CD8-positive, alpha-beta memory T cell (primary cell): ENCODE data around the gene KCNH3. TPM values are rescaled to one million over a fixed set of nuclear protein-coding genes. Genes with fewer than 3 reads are reported as not detected.
"Not testable (repeated sequence)": the region's sequence is repeated elsewhere in the genome, so short reads cannot be mapped to it uniquely, and the experiment has no call there.

ENCODE experiments used
- CTCF ChIA-PET: fragments of 350-600 bp; sonication (Branson Sonifier 250); formaldehyde crosslinking; loops from one replicate; lab custom pipeline; 2021; ENCODE audit warnings: antibody characterized with exemption; lab: Charles Lee
- POLR2A ChIA-PET: fragments of 350-600 bp; sonication (Branson Sonifier 250); formaldehyde crosslinking; loops from one replicate; lab custom pipeline; 2021; ENCODE audit warnings: antibody characterized with exemption; lab: Charles Lee
- DNase-seq, 5 donors: peaks; one replicate each; pipeline versions ENCODE4 v3.0.0 to v3.0.0-alpha.2; 2020 to 2022; ENCODE audit warnings: mixed read lengths in 1 of 5
- H3K27ac ChIP-seq: one replicate; pipeline ENCODE4 v1.7.0; 2013; ENCODE audit warnings: low read depth, mild to moderate bottlenecking, low read length, moderate library complexity
- H3K27me3 ChIP-seq: 2 replicates; pipeline ENCODE4 v1.7.0; 2013; ENCODE audit warnings: low read length, mild to moderate bottlenecking; ENCODE audit not compliant: insufficient read depth, poor library complexity, severe bottlenecking
- H3K36me3 ChIP-seq: 2 replicates; pipeline ENCODE4 v1.7.0; 2013; ENCODE audit warnings: mild to moderate bottlenecking, low read length, moderate library complexity; ENCODE audit not compliant: insufficient read depth
- H3K4me1 ChIP-seq: 2 replicates; pipeline ENCODE4 v1.7.0; 2013; ENCODE audit warnings: mild to moderate bottlenecking, low read length, moderate library complexity; ENCODE audit not compliant: insufficient read depth
- H3K4me3 ChIP-seq: 2 replicates; pipeline ENCODE4 v1.7.0; 2013; ENCODE audit warnings: mild to moderate bottlenecking, low read length
- H3K9me3 ChIP-seq: 2 replicates; pipeline ENCODE4 v1.7.0; 2013; ENCODE audit warnings: mild to moderate bottlenecking, low read length
- H3K27ac Mint-ChIP-seq, 8 donors: one replicate each; pipeline ENCODE4 v1.8.0; 2020 to 2021; ENCODE audit warnings: mixed read lengths in 8 of 8, mild to moderate bottlenecking in 6 of 8, inconsistent platforms in 3 of 8, moderate library complexity in 3 of 8
- H3K27me3 Mint-ChIP-seq, 2 donors: one replicate each; pipeline ENCODE4 v1.8.0; 2020 to 2021; ENCODE audit warnings: mixed read lengths in 2 of 2, mild to moderate bottlenecking in 1 of 2, moderate library complexity in 1 of 2
- H3K36me3 Mint-ChIP-seq, 3 donors: one replicate each; pipeline ENCODE4 v1.8.0; 2020 to 2021; ENCODE audit warnings: mixed read lengths in 3 of 3, inconsistent platforms in 1 of 3, mild to moderate bottlenecking in 1 of 3
- H3K4me1 Mint-ChIP-seq, 3 donors: one replicate each; pipeline ENCODE4 v1.8.0; 2020 to 2021; ENCODE audit warnings: mixed read lengths in 3 of 3, inconsistent platforms in 1 of 3, mild to moderate bottlenecking in 1 of 3
- H3K4me3 Mint-ChIP-seq, 7 donors: one replicate each; pipeline ENCODE4 v1.8.0; 2020 to 2021; ENCODE audit warnings: mixed read lengths in 7 of 7, mild to moderate bottlenecking in 6 of 7, moderate library complexity in 4 of 7, inconsistent platforms in 2 of 7
- H3K9me3 Mint-ChIP-seq, 5 donors: one replicate each; pipeline ENCODE4 v1.8.0; 2020 to 2022; ENCODE audit warnings: mixed read lengths in 5 of 5, mild to moderate bottlenecking in 3 of 5, moderate library complexity in 2 of 5, inconsistent platforms in 1 of 5
- polyA plus RNA-seq: library from polyadenylated mRNA; unstranded; fragments of 300-500 nt; fragmentation: Illumina TruSeq; gene quantifications from one replicate; pipeline ENCODE4 v1.2.3, GENCODE V29; 2021
- total RNA-seq, 2 experiments: library from RNA; stranded (reverse); gene quantifications; one replicate each; pipeline ENCODE4 v1.2.3, GENCODE V29; 2021

The KCNH3 gene
- total and polyA plus RNA-seq, 3 experiments from 2014 or later = 1.4 to 3.1 (median 2.5) TPM

DNA sequence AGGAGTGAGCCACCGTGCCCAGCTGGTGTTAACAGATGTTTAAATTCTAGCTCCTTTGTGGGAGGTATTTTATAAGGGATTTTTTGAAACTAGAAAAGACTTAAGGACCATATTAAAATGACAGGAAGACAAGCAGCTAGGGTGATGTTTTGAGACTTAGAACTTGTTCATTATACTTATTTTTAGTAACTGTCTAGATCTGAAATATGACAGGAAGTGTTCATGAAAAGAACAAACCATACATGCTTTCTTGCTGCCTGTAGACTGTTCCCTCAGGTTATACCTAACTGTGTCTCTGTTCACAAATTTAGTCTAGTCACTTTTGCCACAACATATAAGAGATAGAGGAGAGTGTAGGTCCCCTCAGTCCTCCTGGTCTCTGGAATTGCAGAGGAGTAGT lies 36.9 kb upstream of the KCNH3 start:
- Histone ChIP-seq H3K27ac (no peak overlapping the region), H3K4me3 (no peak overlapping the region), H3K27me3 (no peaks in the 10 kb centered on the region), H3K4me1 (peaks cover 5% of the 10 kb centered on the region), H3K9me3 (no peaks in the 10 kb centered on the region), H3K36me3 (no peaks in the 10 kb centered on the region)
- Mint-ChIP-seq H3K27ac (peak overlapping the region in 1 of 8 donors; percentile 29), H3K27me3 (no peaks in the 10 kb centered on the region), H3K9me3 (no peaks in the 10 kb centered on the region), H3K4me1 (no peaks in the 10 kb centered on the region), H3K36me3 (peaks cover 0 to 11% (median 8%) of the 10 kb centered on the region in 3 donors), H3K4me3 (no peak overlapping the region)
- POLR2A ChIA-PET = no interaction called here
- CTCF ChIA-PET = no interaction called here
- peak in 1 of 5 donors; percentile 10 for DNase-seq

DNA sequence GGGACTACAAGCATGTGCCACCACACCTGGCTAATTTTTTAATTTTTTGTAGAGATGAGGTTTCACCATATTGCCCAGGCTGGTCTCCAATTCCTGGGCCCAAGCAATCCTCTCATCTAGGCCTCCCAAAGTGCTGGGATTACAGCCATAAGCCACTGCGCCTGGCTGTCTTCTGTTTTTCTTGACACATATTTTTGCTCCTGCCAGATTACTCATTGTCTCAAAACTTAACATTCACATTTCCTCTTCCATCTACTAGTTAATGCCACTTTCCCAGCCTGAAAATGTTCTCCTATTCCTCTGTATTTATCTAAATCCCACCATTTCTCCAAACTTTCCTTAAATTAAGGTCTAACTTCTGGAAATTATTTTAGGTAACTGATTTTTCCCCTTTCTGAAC lies 36.2 kb upstream of the KCNH3 start:
- no peaks in the 10 kb centered on the region for H3K27me3 Mint-ChIP-seq
- no peak overlapping the region for H3K4me3 ChIP-seq
- no peak for DNase-seq
- peaks cover 0 to 11% (median 5%) of the 10 kb centered on the region in 3 donors for H3K36me3 Mint-ChIP-seq
- no peaks in the 10 kb centered on the region for H3K9me3 Mint-ChIP-seq
- H3K27ac Mint-ChIP-seq = peak overlapping the region in 1 of 8 donors; percentile 8
- H3K4me3 Mint-ChIP-seq = no peak overlapping the region
- CTCF ChIA-PET = no interaction called here
- no peaks in the 10 kb centered on the region for H3K9me3 ChIP-seq
- H3K36me3 ChIP-seq = no peaks in the 10 kb centered on the region
- H3K27me3 ChIP-seq = no peaks in the 10 kb centered on the region
- H3K27ac ChIP-seq = no peak overlapping the region
- peaks cover 5% of the 10 kb centered on the region for H3K4me1 ChIP-seq
- H3K4me1 Mint-ChIP-seq = no peaks in the 10 kb centered on the region
- POLR2A ChIA-PET = no interaction called here

- no peaks in the 10 kb centered on the region for H3K4me1 Mint-ChIP-seq
- no peaks in the 10 kb centered on the region for H3K27me3 ChIP-seq
- no peaks in the 10 kb centered on the region for H3K9me3 ChIP-seq
- H3K4me1 ChIP-seq = peaks cover 5% of the 10 kb centered on the region
- no peak overlapping the region for H3K4me3 ChIP-seq
- no peak overlapping the region for H3K27ac Mint-ChIP-seq
- no peaks in the 10 kb centered on the region for H3K9me3 Mint-ChIP-seq
- no peaks in the 10 kb centered on the region for H3K36me3 ChIP-seq
- ChIA-PET POLR2A (no interaction called here), CTCF (interaction anchor here (0.9 to 1.2 kb wide), 3 partner anchors 10 to 156 kb away, joined by 3 to 5 read pairs (median 4); no protein-coding TSS in a partner anchor)
- peaks cover 0 to 11% (median 3%) of the 10 kb centered on the region in 3 donors for H3K36me3 Mint-ChIP-seq
- no peaks in the 10 kb centered on the region for H3K27me3 Mint-ChIP-seq
- H3K27ac ChIP-seq = no peak overlapping the region
- H3K4me3 Mint-ChIP-seq = no peak overlapping the region
- DNase-seq = no peak
These were observed 35.1 kb upstream of the KCNH3 start for GRCh38 chr12:49503674-49504180.

DNA sequence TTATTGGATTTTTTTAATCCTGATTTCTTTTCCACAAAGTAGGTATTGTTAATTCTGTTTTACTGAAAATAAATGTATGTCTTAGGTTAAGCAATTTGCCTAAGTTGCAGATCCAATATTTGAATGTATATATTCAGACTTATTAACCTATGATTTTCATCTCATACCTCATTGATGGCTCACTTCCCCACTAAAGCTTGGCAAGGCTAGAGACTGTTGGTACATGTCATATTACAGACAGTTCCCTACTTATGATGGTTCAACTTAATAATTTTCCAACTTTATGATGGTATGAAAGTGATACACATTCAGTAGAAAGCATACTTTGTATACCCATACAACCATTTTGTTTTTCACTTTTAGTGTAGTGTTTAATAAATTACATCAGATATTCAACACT lies 33.2 kb upstream of the KCNH3 start:
- POLR2A ChIA-PET = no interaction called here
- H3K4me3 Mint-ChIP-seq = no peak overlapping the region
- Histone ChIP-seq H3K4me1 (peaks cover 5% of the 10 kb centered on the region), H3K9me3 (no peaks in the 10 kb centered on the region), H3K27me3 (no peaks in the 10 kb centered on the region), H3K36me3 (no peaks in the 10 kb centered on the region), H3K27ac (no peak overlapping the region), H3K4me3 (no peak overlapping the region)
- CTCF ChIA-PET = interaction anchor here (1.5 to 1.8 kb wide), 2 partner anchors 147 to 158 kb away, joined by 5 to 7 read pairs; no protein-coding TSS in a partner anchor
- H3K36me3 Mint-ChIP-seq = peaks cover 0 to 4% (median 0%) of the 10 kb centered on the region in 3 donors
- no peaks in the 10 kb centered on the region for H3K27me3 Mint-ChIP-seq
- no peaks in the 10 kb centered on the region for H3K9me3 Mint-ChIP-seq
- no peak for DNase-seq
- no peak overlapping the region for H3K27ac Mint-ChIP-seq
- no peaks in the 10 kb centered on the region for H3K4me1 Mint-ChIP-seq

DNA sequence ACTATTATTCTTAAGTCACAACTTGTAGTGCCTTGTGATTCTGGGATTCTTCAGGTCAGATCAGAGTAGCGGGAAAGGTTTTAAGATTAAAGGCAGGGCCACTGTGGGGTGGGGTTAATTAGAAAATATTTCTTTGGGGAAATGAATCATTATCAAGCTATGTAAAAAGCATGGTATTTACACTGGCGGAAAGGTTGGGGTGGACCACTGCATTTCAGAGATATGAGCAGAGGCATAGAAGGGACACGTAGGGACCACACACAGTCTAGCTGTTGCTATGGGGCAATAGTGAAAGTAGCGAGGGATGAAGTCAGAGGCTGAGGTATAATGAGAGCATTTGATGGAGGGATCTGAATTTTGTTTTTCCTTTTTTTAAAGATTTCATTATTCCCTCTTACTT lies 31.7 kb upstream of the KCNH3 start:
- no peaks in the 10 kb centered on the region for H3K27me3 ChIP-seq
- peak overlapping the region in 1 of 8 donors; percentile 8 for H3K27ac Mint-ChIP-seq
- DNase-seq = no peak
- peaks cover 3% of the 10 kb centered on the region for H3K4me1 ChIP-seq
- ChIA-PET CTCF (no interaction called here), POLR2A (no interaction called here)
- no peaks in the 10 kb centered on the region for H3K4me1 Mint-ChIP-seq
- H3K4me3 Mint-ChIP-seq = no peak overlapping the region
- no peaks in the 10 kb centered on the region for H3K27me3 Mint-ChIP-seq
- H3K36me3 Mint-ChIP-seq = peaks cover 0 to 4% (median 0%) of the 10 kb centered on the region in 3 donors
- no peaks in the 10 kb centered on the region for H3K36me3 ChIP-seq
- H3K4me3 ChIP-seq = no peak overlapping the region
- H3K9me3 Mint-ChIP-seq = no peaks in the 10 kb centered on the region
- H3K27ac ChIP-seq = no peak overlapping the region
- H3K9me3 ChIP-seq = no peaks in the 10 kb centered on the region

- CTCF ChIA-PET = interaction anchor here (1.6 to 11.9 kb wide), 3 partner anchors 143 to 163 kb away, joined by 4 to 172 read pairs (median 6); partner anchors contain the start of genes DNAJC22 and SPATS2
- H3K36me3 ChIP-seq, H3K27me3 ChIP-seq, H3K27ac ChIP-seq, H3K27me3 Mint-ChIP-seq, H3K9me3 Mint-ChIP-seq, H3K36me3 Mint-ChIP-seq, H3K4me1 Mint-ChIP-seq, H3K9me3 ChIP-seq, DNase-seq, H3K4me3 ChIP-seq, H3K4me3 Mint-ChIP-seq, H3K27ac Mint-ChIP-seq, H3K4me1 ChIP-seq: not testable (repeated sequence)
- POLR2A ChIA-PET = interaction anchor here (1.0 kb wide), 1 partner anchor 187 kb away, joined by 3 read pairs; the partner anchor contains the start of gene TROAP
These were observed 29.1 kb upstream of the KCNH3 start for GRCh38 chr12:49509681-49510080.

DNA sequence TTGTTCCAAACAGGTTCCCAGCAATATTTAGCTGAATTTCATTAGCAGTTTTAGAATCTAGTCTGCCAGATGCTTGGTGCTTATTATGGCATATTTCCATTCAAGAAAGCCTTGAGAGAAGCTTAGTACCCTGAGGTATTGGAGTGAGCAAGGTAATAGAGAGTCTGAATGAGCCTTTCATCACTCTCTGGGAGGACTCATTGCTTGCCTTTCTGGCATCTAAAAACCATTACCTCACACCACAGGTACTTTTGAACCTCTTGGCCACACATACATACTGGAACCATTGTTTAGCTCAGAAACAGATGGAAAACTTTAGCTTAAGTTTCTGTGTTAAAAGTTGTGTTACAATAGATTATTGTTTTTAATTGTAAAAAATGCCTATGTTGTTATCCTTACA lies 27.4 kb upstream of the KCNH3 start:
- Histone ChIP-seq H3K36me3 (no peaks in the 10 kb centered on the region), H3K9me3 (no peaks in the 10 kb centered on the region), H3K27me3 (no peaks in the 10 kb centered on the region), H3K4me1 (no peaks in the 10 kb centered on the region), H3K27ac (no peak overlapping the region), H3K4me3 (no peak overlapping the region)
- H3K4me3 Mint-ChIP-seq = no peak overlapping the region
- ChIA-PET POLR2A (no interaction called here), CTCF (interaction anchor here (1.1 to 11.9 kb wide), 4 partner anchors 151 to 223 kb away, joined by 3 to 172 read pairs (median 3); partner anchors contain the start of gene DNAJC22)
- H3K36me3 Mint-ChIP-seq = no peaks in the 10 kb centered on the region
- H3K4me1 Mint-ChIP-seq = no peaks in the 10 kb centered on the region
- no peak for DNase-seq
- H3K27ac Mint-ChIP-seq = no peak overlapping the region
- no peaks in the 10 kb centered on the region for H3K27me3 Mint-ChIP-seq
- no peaks in the 10 kb centered on the region for H3K9me3 Mint-ChIP-seq

GRCh38 chr12:49512546-49512945 lies 26.3 kb upstream of the KCNH3 start:
- DNase-seq = no peak
- H3K36me3 ChIP-seq = no peaks in the 10 kb centered on the region
- POLR2A ChIA-PET = no interaction called here
- Mint-ChIP-seq H3K9me3 (no peaks in the 10 kb centered on the region), H3K4me1 (no peaks in the 10 kb centered on the region), H3K27ac (no peak overlapping the region), H3K27me3 (no peaks in the 10 kb centered on the region), H3K4me3 (no peak overlapping the region), H3K36me3 (no peaks in the 10 kb centered on the region)
- no peak overlapping the region for H3K4me3 ChIP-seq
- H3K27me3 ChIP-seq = no peaks in the 10 kb centered on the region
- CTCF ChIA-PET = interaction anchor here (0.5 to 11.9 kb wide), 6 partner anchors 48 to 296 kb away, joined by 3 to 172 read pairs (median 3); partner anchors contain the start of gene SPATS2
- H3K4me1 ChIP-seq = no peaks in the 10 kb centered on the region
- H3K9me3 ChIP-seq = no peaks in the 10 kb centered on the region
- H3K27ac ChIP-seq = no peak overlapping the region
